Ovary (tissue), 9 donors: Measurements from ENCODE around the gene HLTF. TPM values are rescaled to one million over a fixed set of nuclear protein-coding genes. Genes with fewer than 3 reads are reported as not detected.

Source experiments
- DNase-seq, 5 donors: peaks; one replicate each; pipeline ENCODE4 v3.0.0-alpha.2; 2019 to 2020
- H3K27ac ChIP-seq, 2 donors: fragments of 200-600 bp; one replicate each; pipeline versions ENCODE4 v1.5.1 to v1.8.0; 2019 to 2022
- H3K27me3 ChIP-seq: fragments of 200-600 bp; one replicate; pipeline ENCODE4 v1.8.0; 2022
- H3K36me3 ChIP-seq: fragments of 200-600 bp; sonication (generic); one replicate; pipeline ENCODE4 v1.5.1; 2019
- H3K4me1 ChIP-seq: one replicate; pipeline ENCODE4 v1.8.1; 2013; ENCODE audit warnings: mild to moderate bottlenecking, moderate library complexity; ENCODE audit not compliant: insufficient read depth
- H3K4me3 ChIP-seq: fragments of 200-600 bp; sonication (generic); one replicate; pipeline ENCODE4 v1.5.1; 2017
- H3K9me3 ChIP-seq, 2 donors: fragments of 200-600 bp in 1 of 2; sonication (generic) in 1 of 2; one replicate each; pipeline versions ENCODE4 v1.5.1 to v1.8.1; 2013 to 2019; ENCODE audit warnings: mild to moderate bottlenecking in 1 of 2, moderate library complexity in 1 of 2
- EP300 ChIP-seq: sonication (generic); formaldehyde crosslinking; IDR thresholded peaks from one replicate; pipeline ENCODE4 v1.6.1; 2017; ENCODE audit warnings: antibody characterized with exemption
- POLR2A ChIP-seq: fragments of 450-650 bp; IDR thresholded peaks from one replicate; pipeline ENCODE4 v1.6.1; 2017; ENCODE audit warnings: antibody characterized with exemption, mild to moderate bottlenecking, moderate library complexity
- WGBS, 3 donors: extraction: QIAGEN DNeasy Blood & Tissue Kit in 1 of 3; methylation state at CpG; one replicate each; pipeline versions ENCODE4 v1.1.5 to v1.1.7; 2013 to 2017; 5-methylcytosine and 5-hydroxymethylcytosine counted together
- intact Hi-C, 4 donors: fragments of 100-400 bp; cut with DNase I; formaldehyde crosslinking; loops; one replicate each; pipeline versions ENCODE4 v1.11.0 to v1.15.1; 2022 to 2023
- polyA plus RNA-seq, 2 donors: library from polyadenylated mRNA; stranded (reverse); fragments of 200-250 nt in 1 of 2; fragments of 350-450 nt in 1 of 2; fragmentation: Illumina TruSeq in 1 of 2; extraction: RNeasy Lipid Tissue Mini Kit (QIAGEN cat#74804) in 1 of 2; gene quantifications; one replicate each; pipeline ENCODE4 v1.2.3, GENCODE V29; 2013 to 2014
- total RNA-seq, 7 donors: library from RNA; depleted of rRNA in 2 of 7; stranded (reverse); fragments of >200 nt in 2 of 7; fragmentation: NEBNext Ultra II Directional in 3 of 7; extraction: Animal tissue kit (Norgen Biotek cat#: 25700) in 3 of 7; gene quantifications; one replicate each; pipeline versions ENCODE4 v1.1.0 to v1.2.4, GENCODE V29; 2016 to 2023
- TF ChIP-seq, protein P1 (sequence below), 3 donors: fragments of 450-650 bp in 2 of 3; fragments of 200-600 bp in 1 of 3; IDR thresholded peaks; one replicate each; pipeline versions ENCODE4 v1.5.1 to v1.8.0; 2016 to 2022; ENCODE audit warnings: antibody characterized with exemption in 3 of 3, mild to moderate bottlenecking in 1 of 3
- donor health status: DM: no; HTN: no; CAD: no; lungs with moderate emphysema.
- donor health status: DM: no; HTN: no; CAD: no.
- donor health status: Bipolar disorder and iron deficiency.
- donor health status: DM: yes; HTN: yes; CAD: no.
- donor health status: DM: no; HTN: no; CAD: no.
- donor health status: DM: yes; HTN: yes; CAD: no.

The HLTF gene
- total and polyA plus RNA-seq, 9 donors = 11.3 to 35.3 (median 31.0) TPM

GRCh38 chr3:149016669-149017541 lies 69.4 kb downstream of the HLTF start:
- Histone ChIP-seq H3K27ac (no peak overlapping the region), H3K27me3 (no peaks in the 10 kb centered on the region), H3K36me3 (no peaks in the 10 kb centered on the region), H3K4me3 (no peak overlapping the region), H3K4me1 (no peaks in the 10 kb centered on the region), H3K9me3 (no peaks in the 10 kb centered on the region)
- intact Hi-C loops = no loop called here
- no peak for DNase-seq
- 69 to 83% (median 75%) methylated on average over 9 of the region's 9 CpGs for WGBS, 3 donors
- TF ChIP-seq POLR2A = no peak
- no peak for TF ChIP-seq EP300
- TF ChIP-seq, protein P1, sequence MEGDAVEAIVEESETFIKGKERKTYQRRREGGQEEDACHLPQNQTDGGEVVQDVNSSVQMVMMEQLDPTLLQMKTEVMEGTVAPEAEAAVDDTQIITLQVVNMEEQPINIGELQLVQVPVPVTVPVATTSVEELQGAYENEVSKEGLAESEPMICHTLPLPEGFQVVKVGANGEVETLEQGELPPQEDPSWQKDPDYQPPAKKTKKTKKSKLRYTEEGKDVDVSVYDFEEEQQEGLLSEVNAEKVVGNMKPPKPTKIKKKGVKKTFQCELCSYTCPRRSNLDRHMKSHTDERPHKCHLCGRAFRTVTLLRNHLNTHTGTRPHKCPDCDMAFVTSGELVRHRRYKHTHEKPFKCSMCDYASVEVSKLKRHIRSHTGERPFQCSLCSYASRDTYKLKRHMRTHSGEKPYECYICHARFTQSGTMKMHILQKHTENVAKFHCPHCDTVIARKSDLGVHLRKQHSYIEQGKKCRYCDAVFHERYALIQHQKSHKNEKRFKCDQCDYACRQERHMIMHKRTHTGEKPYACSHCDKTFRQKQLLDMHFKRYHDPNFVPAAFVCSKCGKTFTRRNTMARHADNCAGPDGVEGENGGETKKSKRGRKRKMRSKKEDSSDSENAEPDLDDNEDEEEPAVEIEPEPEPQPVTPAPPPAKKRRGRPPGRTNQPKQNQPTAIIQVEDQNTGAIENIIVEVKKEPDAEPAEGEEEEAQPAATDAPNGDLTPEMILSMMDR (IDR thresholded peaks at IDR 0.05) = no peak

- TF ChIP-seq POLR2A (no peak), EP300 (no peak)
- TF ChIP-seq, protein P1 (IDR thresholded peaks at IDR 0.05) = no peak
- no peak overlapping the region for H3K27ac ChIP-seq
- intact Hi-C loops = no loop called here
Measured at GRCh38 chr3:149016242-149016641, 70.1 kb downstream of the HLTF start.

GRCh38 chr3:149015393-149015792 lies 70.9 kb downstream of the HLTF start:
- TF ChIP-seq POLR2A (no peak), EP300 (no peak)
- TF ChIP-seq, protein P1 (IDR thresholded peaks at IDR 0.05) = no peak
- Histone ChIP-seq H3K9me3 (no peaks in the 10 kb centered on the region), H3K4me3 (no peak overlapping the region), H3K27me3 (no peaks in the 10 kb centered on the region), H3K27ac (no peak overlapping the region), H3K4me1 (no peaks in the 10 kb centered on the region), H3K36me3 (no peaks in the 10 kb centered on the region)
- 83 to 89% (median 85%) methylated on average over 3 of the region's 3 CpGs for WGBS, 3 donors
- intact Hi-C loops = no loop called here
- no peak for DNase-seq

More at GRCh38 chr3:149016242-149016641, 70.1 kb downstream of the HLTF start:
- H3K36me3 ChIP-seq = no peaks in the 10 kb centered on the region
- no peaks in the 10 kb centered on the region for H3K4me1 ChIP-seq
- no peaks in the 10 kb centered on the region for H3K27me3 ChIP-seq
- no peak for DNase-seq
- 92 to 98% (median 97%) methylated on average over 2 of the region's 2 CpGs for WGBS, 3 donors
- H3K4me3 ChIP-seq = no peak overlapping the region
- H3K9me3 ChIP-seq = no peaks in the 10 kb centered on the region

DNA sequence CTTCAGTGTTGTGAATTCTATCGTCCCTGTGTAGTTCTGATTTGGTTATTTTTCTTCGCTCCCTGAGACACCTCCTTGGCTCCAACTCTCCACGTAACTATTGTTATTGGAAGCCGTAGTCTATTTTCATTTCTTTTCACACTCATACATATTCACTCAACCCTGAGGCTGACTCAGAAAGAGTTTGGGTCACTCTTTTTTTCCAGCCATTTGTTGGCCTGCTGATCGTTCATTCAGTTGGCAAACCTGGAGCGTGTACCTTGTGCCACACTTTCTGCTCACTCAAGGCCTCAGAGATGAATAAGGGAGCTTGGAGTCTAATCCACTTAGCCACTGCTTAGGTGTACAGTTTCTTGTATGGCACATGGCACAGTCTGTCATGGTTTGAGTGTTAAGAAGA lies 72.6 kb downstream of the HLTF start:
- no peaks in the 10 kb centered on the region for H3K27me3 ChIP-seq
- no peaks in the 10 kb centered on the region for H3K36me3 ChIP-seq
- intact Hi-C loops = no loop called here
- no peak overlapping the region for H3K27ac ChIP-seq
- no peak for TF ChIP-seq EP300
- TF ChIP-seq POLR2A = no peak
- TF ChIP-seq, protein P1 (IDR thresholded peaks at IDR 0.05) = no peak
- no peaks in the 10 kb centered on the region for H3K4me1 ChIP-seq
- no peaks in the 10 kb centered on the region for H3K9me3 ChIP-seq
- no peak overlapping the region for H3K4me3 ChIP-seq
- WGBS, 3 donors = 79 to 91% (median 88%) methylated on average over 6 of the region's 6 CpGs
- no peak for DNase-seq
